PC-9 (cell line): ENCODE results near the gene TOX3. TPM values are rescaled to one million over a fixed set of nuclear protein-coding genes. Genes with fewer than 3 reads are reported as not detected.

Experiments used
- BruUV-seq: library from RNA; stranded (reverse); fragments of 400-500 nt; replicated peaks from 2 replicates; lab custom pipeline; 2021; lab: Mats Ljungman, UMichigan
- CTCF ChIA-PET: fragments of 300-600 bp; sonication (Branson Sonifier 250); formaldehyde crosslinking; loops from one replicate; lab custom pipeline; 2022; ENCODE audit warnings: antibody characterized with exemption; lab: Charles Lee
- POLR2A ChIA-PET: fragments of 300-600 bp; sonication (Branson Sonifier 250); formaldehyde crosslinking; loops from one replicate; lab custom pipeline; 2022; ENCODE audit warnings: antibody characterized with exemption; ENCODE audit not compliant: unreplicated experiment; lab: Charles Lee
- DNase-seq, 2 experiments: peaks; one replicate each; pipeline versions ENCODE4 v3.0.0 to v3.0.0-alpha.2; 2015 to 2022; ENCODE audit warnings: mixed read lengths in 1 of 2
- H2AFZ ChIP-seq: fragments of 200-600 bp; sonication (generic); 2 replicates; pipeline ENCODE4 v1.8.1; 2017; ENCODE audit warnings: antibody characterized with exemption
- H3F3A ChIP-seq: fragments of 200-600 bp; sonication (generic); 2 replicates; pipeline ENCODE4 v1.8.1; 2017; ENCODE audit warnings: antibody characterized with exemption, mild to moderate bottlenecking, low read depth; ENCODE audit not compliant: insufficient read depth
- H3K27ac ChIP-seq: fragments of 200-600 bp; sonication (generic); 2 replicates; pipeline ENCODE4 v1.6.1; 2016; ENCODE audit warnings: mixed run types
- H3K27me3 ChIP-seq: fragments of 200-600 bp; sonication (generic); 2 replicates; pipeline ENCODE4 v1.6.1; 2016; ENCODE audit warnings: low read depth, mixed run types; ENCODE audit not compliant: insufficient read depth
- H3K36me3 ChIP-seq: fragments of 200-600 bp; sonication (generic); 2 replicates; pipeline ENCODE4 v1.6.1; 2016; ENCODE audit warnings: low read depth, mixed run types
- H3K4me1 ChIP-seq: fragments of 200-600 bp; sonication (generic); replicated peaks from 2 replicates; pipeline ENCODE4 v1.6.1; 2016; ENCODE audit warnings: mixed run types; ENCODE audit not compliant: insufficient read depth
- H3K4me2 ChIP-seq: fragments of 200-600 bp; sonication (generic); 2 replicates; pipeline ENCODE4 v1.6.1; 2017; ENCODE audit warnings: mixed run types
- H3K4me3 ChIP-seq: fragments of 200-600 bp; sonication (generic); 2 replicates; pipeline ENCODE4 v1.6.1; 2016; ENCODE audit warnings: mixed run types
- H3K79me2 ChIP-seq: fragments of 200-600 bp; sonication (generic); 2 replicates; pipeline ENCODE4 v1.6.1; 2017; ENCODE audit warnings: low read depth, mixed run types
- H3K9me2 ChIP-seq: fragments of 200-600 bp; sonication (generic); 2 replicates; pipeline ENCODE4 v1.8.1; 2017; ENCODE audit warnings: mild to moderate bottlenecking; ENCODE audit not compliant: insufficient read depth
- H3K9me3 ChIP-seq: fragments of 200-600 bp; sonication (generic); 2 replicates; pipeline ENCODE4 v1.8.1; 2016; ENCODE audit warnings: low read depth; ENCODE audit not compliant: insufficient read depth
- H4K20me1 ChIP-seq: fragments of 200-600 bp; sonication (generic); 2 replicates; pipeline ENCODE4 v1.8.1; 2017; ENCODE audit not compliant: insufficient read depth
- CTCF ChIP-seq: fragments of 200-600 bp; sonication (generic); conservative IDR thresholded peaks from 2 replicates; pipeline ENCODE4 v1.6.1; 2017; ENCODE audit warnings: mixed run types, antibody characterized with exemption, mild to moderate bottlenecking, moderate library complexity
- EZH2 ChIP-seq: fragments of 200-600 bp; sonication (generic); IDR thresholded peaks from 2 replicates; pipeline ENCODE4 v1.8.0; 2017; ENCODE audit warnings: antibody characterized with exemption, low read depth
- intact Hi-C: fragments of 100-400 bp; cut with micrococcal nuclease; formaldehyde crosslinking; loops from one replicate; pipeline ENCODE4 v1.10.0; 2022; ENCODE audit not compliant: unreplicated experiment
- total RNA-seq: library from RNA; stranded (reverse); gene quantifications from 2 replicates; pipeline ENCODE4 v1.2.3, GENCODE V29; 2021

Gene TOX3
- total RNA-seq, 1 experiment from 2014 or later = not detected

- Histone ChIP-seq H3K4me2 (no peak overlapping the region), H3K4me1 (no peaks in the 10 kb centered on the region), H4K20me1 (no peaks in the 10 kb centered on the region), H3K27ac (no peak overlapping the region), H3F3A (no peaks in the 10 kb centered on the region), H3K9me2 (no peaks in the 10 kb centered on the region), H3K27me3 (no peaks in the 10 kb centered on the region), H3K79me2 (no peaks in the 10 kb centered on the region), H3K4me3 (no peak overlapping the region), H3K9me3 (no peaks in the 10 kb centered on the region), H3K36me3 (no peaks in the 10 kb centered on the region), H2AFZ (no peak overlapping the region)
- BruUV-seq = no TSS peak
- TF ChIP-seq EZH2 = no peak
- TF ChIP-seq CTCF = no peak
- no peak for DNase-seq
- ChIA-PET CTCF (no interaction called here), POLR2A (no interaction called here)
- intact Hi-C loops = no loop called here
These were observed 141.5 kb downstream of the TOX3 start for GRCh38 chr16:52405441-52405840.

DNA sequence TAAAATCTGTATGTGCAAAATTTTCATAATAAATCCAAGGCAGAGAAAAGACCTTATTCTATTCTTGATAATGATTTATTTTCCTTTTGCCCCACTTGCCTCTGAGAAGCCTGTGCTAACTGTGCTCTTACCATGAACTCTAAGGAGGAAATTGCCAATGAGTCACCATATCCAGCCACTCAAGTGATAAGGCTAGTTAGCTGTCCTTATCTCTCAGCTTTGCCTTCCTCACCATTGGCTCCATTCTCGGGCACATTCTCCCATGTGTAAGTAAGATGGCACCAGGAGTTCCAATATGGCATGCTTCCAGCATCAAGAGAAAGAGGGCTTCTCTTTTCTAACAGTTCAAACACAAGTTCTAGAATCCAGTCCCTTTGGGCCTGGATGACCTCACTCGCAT lies 142.4 kb downstream of the TOX3 start:
- H3K9me2 ChIP-seq = no peaks in the 10 kb centered on the region
- H3K36me3 ChIP-seq = no peaks in the 10 kb centered on the region
- DNase-seq = no peak
- H3K4me2 ChIP-seq = no peak overlapping the region
- no peak overlapping the region for H3K4me3 ChIP-seq
- H3K27ac ChIP-seq = no peak overlapping the region
- no peak for TF ChIP-seq EZH2
- no peak for TF ChIP-seq CTCF
- H3F3A ChIP-seq = no peaks in the 10 kb centered on the region
- no peaks in the 10 kb centered on the region for H3K27me3 ChIP-seq
- no peaks in the 10 kb centered on the region for H3K4me1 ChIP-seq
- H4K20me1 ChIP-seq = no peaks in the 10 kb centered on the region
- H3K9me3 ChIP-seq = no peaks in the 10 kb centered on the region
- no peak overlapping the region for H2AFZ ChIP-seq
- intact Hi-C loops = no loop called here
- ChIA-PET CTCF (no interaction called here), POLR2A (no interaction called here)
- H3K79me2 ChIP-seq = no peaks in the 10 kb centered on the region
- no TSS peak for BruUV-seq

- no peaks in the 10 kb centered on the region for H3K79me2 ChIP-seq
- H3K4me3 ChIP-seq = no peak overlapping the region
- no peaks in the 10 kb centered on the region for H3K4me1 ChIP-seq
- no peak overlapping the region for H3K4me2 ChIP-seq
- no peaks in the 10 kb centered on the region for H3K9me3 ChIP-seq
- intact Hi-C loops = no loop called here
- BruUV-seq = no TSS peak
- no peaks in the 10 kb centered on the region for H3K27me3 ChIP-seq
- no peak overlapping the region for H3K27ac ChIP-seq
- TF ChIP-seq CTCF = no peak
- no peak overlapping the region for H2AFZ ChIP-seq
- no peaks in the 10 kb centered on the region for H3K36me3 ChIP-seq
- no peaks in the 10 kb centered on the region for H4K20me1 ChIP-seq
- H3K9me2 ChIP-seq = no peaks in the 10 kb centered on the region
- POLR2A ChIA-PET = no interaction called here
- H3F3A ChIP-seq = no peaks in the 10 kb centered on the region
- no peak for DNase-seq
- CTCF ChIA-PET = no interaction called here
These were observed 147.8 kb downstream of the TOX3 start for GRCh38 chr16:52399116-52399515.
